ENCODE results near the gene PCCA. TPM values are rescaled to one million over a fixed set of nuclear protein-coding genes. Genes with fewer than 3 reads are reported as not detected.

The PCCA gene
- polyA plus RNA-seq, 1 of the 3 experiments (the other 2 are of a cell fraction): 7.3 TPM

GRCh38 chr13:100392709-100393630, 304.1 kb downstream of the PCCA start:
- Histone ChIP-seq H3K4me1 (ENCODE audit: control insufficient read depth in 1 of 2, insufficient read depth in 2 of 2, low read depth in 1 of 2, low read length in 1 of 2) (peaks cover 9 to 30% of the 10 kb centered on the region in 2 experiments; a peak in 3 of 4 replicates), H3K9me2 (no peaks in the 10 kb centered on the region), H3K36me3 (replicated peaks in 1 of 2; ENCODE audit: control insufficient read depth in 1 of 2, insufficient read depth in 2 of 2, low read length in 1 of 2) (no peaks in the 10 kb centered on the region), H3K9ac (peak overlapping the region; percentile 69; the same call in 1 of the 2 replicates), H2AFZ (ENCODE audit: low read depth) (peak overlapping the region; percentile 25; the same call in 1 of the 2 replicates), H3K27me3 (ENCODE audit: insufficient read depth) (no peaks in the 10 kb centered on the region), H4K20me1 (ENCODE audit: insufficient read depth) (no peaks in the 10 kb centered on the region), H3K27ac (ENCODE audit: low read depth in 2 of 2, low read length in 1 of 2) (peak overlapping the region; percentile 85 to 98; a peak in 3 of 4 replicates), H3K79me2 (ENCODE audit: insufficient read depth) (no peaks in the 10 kb centered on the region), H3F3A (replicated peaks; ENCODE audit: insufficient read depth) (peaks cover 33% of the 10 kb centered on the region), H3K4me2 (peak overlapping the region; percentile 71), H3K9me3 (no peaks in the 10 kb centered on the region), H3K4me3 (ENCODE audit: low read depth in 2 of 2, low read length in 1 of 2) (no peak overlapping the region; a peak in 2 of 4 replicates)
- POLR2A ChIA-PET: no interaction called here
- 54% methylated on average over 12 of the region's 12 CpGs for WGBS (ENCODE audit: low lambda C conversion rate)
- DNase-seq: no peak
- CTCF ChIA-PET: no interaction called here
- TF ChIP-seq PBX3 (IDR thresholded peaks at IDR 0.05): peak; percentile 78
- TF ChIP-seq, protein P1, sequence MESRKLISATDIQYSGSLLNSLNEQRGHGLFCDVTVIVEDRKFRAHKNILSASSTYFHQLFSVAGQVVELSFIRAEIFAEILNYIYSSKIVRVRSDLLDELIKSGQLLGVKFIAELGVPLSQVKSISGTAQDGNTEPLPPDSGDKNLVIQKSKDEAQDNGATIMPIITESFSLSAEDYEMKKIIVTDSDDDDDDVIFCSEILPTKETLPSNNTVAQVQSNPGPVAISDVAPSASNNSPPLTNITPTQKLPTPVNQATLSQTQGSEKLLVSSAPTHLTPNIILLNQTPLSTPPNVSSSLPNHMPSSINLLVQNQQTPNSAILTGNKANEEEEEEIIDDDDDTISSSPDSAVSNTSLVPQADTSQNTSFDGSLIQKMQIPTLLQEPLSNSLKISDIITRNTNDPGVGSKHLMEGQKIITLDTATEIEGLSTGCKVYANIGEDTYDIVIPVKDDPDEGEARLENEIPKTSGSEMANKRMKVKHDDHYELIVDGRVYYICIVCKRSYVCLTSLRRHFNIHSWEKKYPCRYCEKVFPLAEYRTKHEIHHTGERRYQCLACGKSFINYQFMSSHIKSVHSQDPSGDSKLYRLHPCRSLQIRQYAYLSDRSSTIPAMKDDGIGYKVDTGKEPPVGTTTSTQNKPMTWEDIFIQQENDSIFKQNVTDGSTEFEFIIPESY (IDR thresholded peaks at IDR 0.05; ENCODE audit: borderline replicate concordance, low read depth): 0 out of 2 replicates have a peak, but pooled peaks have one; percentile 78
- TF ChIP-seq MEF2A (IDR thresholded peaks at IDR 0.05; ENCODE audit: borderline replicate concordance, low read depth): peak; percentile 46; the same call in 1 of the 2 replicates
- no peak for TF ChIP-seq GATA2 (CRISPR knock-in tag; IDR thresholded peaks at IDR 0.05)
- TF ChIP-seq ELF1 (IDR thresholded peaks at IDR 0.05): 0 out of 2 replicates have a peak, but pooled peaks have one; percentile 15
- TF ChIP-seq USF2 (IDR thresholded peaks at IDR 0.05; ENCODE audit: borderline replicate concordance, low read depth, low read length): no peak
- TF ChIP-seq CHD2 (IDR thresholded peaks at IDR 0.05; ENCODE audit: low read length, partially characterized antibody): no peak
- TF ChIP-seq EZH2phosphoT487 (IDR thresholded peaks at IDR 0.05; ENCODE audit: borderline replicate concordance, low read depth): no peak
- peak; percentile 12; the same call in 1 of the 2 replicates for TF ChIP-seq RCOR1 (IDR thresholded peaks at IDR 0.05; ENCODE audit: low read length)
- peak; percentile 98 for TF ChIP-seq TCF12 (IDR thresholded peaks at IDR 0.05)
- TF ChIP-seq JUND (IDR thresholded peaks at IDR 0.05): peak; percentile 100
- no peak for TF ChIP-seq NRF1 (IDR thresholded peaks at IDR 0.05; ENCODE audit: low read depth, low read length)
- TF ChIP-seq NFIC (IDR thresholded peaks at IDR 0.05; ENCODE audit: borderline replicate concordance): peak; percentile 76
- TF ChIP-seq, protein P2, sequence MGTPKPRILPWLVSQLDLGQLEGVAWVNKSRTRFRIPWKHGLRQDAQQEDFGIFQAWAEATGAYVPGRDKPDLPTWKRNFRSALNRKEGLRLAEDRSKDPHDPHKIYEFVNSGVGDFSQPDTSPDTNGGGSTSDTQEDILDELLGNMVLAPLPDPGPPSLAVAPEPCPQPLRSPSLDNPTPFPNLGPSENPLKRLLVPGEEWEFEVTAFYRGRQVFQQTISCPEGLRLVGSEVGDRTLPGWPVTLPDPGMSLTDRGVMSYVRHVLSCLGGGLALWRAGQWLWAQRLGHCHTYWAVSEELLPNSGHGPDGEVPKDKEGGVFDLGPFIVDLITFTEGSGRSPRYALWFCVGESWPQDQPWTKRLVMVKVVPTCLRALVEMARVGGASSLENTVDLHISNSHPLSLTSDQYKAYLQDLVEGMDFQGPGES (IDR thresholded peaks at IDR 0.05; ENCODE audit: low read depth, low read length): no peak
- TF ChIP-seq MXI1 (IDR thresholded peaks at IDR 0.05; ENCODE audit: low read depth, low read length): no peak
- TF ChIP-seq TEAD4 (IDR thresholded peaks at IDR 0.05; ENCODE audit: borderline replicate concordance, insufficient read depth): peak; percentile 88
- TF ChIP-seq, protein P3, sequence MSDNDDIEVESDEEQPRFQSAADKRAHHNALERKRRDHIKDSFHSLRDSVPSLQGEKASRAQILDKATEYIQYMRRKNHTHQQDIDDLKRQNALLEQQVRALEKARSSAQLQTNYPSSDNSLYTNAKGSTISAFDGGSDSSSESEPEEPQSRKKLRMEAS (IDR thresholded peaks at IDR 0.05; ENCODE audit: low read depth): no peak; the same call in 1 of the 2 replicates
- peak; percentile 92 for TF ChIP-seq FOXM1 (IDR thresholded peaks at IDR 0.05; ENCODE audit: low read depth)
- TF ChIP-seq SIN3A (IDR thresholded peaks at IDR 0.05; ENCODE audit: borderline replicate concordance, low read depth, low read length): no peak
- no peak for TF ChIP-seq TAF1 (IDR thresholded peaks at IDR 0.05; ENCODE audit: borderline replicate concordance, low read depth, low read length)
- TF ChIP-seq RAD21 (IDR thresholded peaks at IDR 0.05; ENCODE audit: low read length): no peak; the same call in 1 of the 2 replicates
- peak; percentile 86; the same call in 1 of the 2 replicates for TF ChIP-seq POLR2AphosphoS5 (IDR thresholded peaks at IDR 0.05; ENCODE audit: low read depth, low read length)
- TF ChIP-seq YY1 (IDR thresholded peaks at IDR 0.05; ENCODE audit: low read depth): no peak
